ENCODE results near the gene GAB2.

GAB2 gene

DNA sequence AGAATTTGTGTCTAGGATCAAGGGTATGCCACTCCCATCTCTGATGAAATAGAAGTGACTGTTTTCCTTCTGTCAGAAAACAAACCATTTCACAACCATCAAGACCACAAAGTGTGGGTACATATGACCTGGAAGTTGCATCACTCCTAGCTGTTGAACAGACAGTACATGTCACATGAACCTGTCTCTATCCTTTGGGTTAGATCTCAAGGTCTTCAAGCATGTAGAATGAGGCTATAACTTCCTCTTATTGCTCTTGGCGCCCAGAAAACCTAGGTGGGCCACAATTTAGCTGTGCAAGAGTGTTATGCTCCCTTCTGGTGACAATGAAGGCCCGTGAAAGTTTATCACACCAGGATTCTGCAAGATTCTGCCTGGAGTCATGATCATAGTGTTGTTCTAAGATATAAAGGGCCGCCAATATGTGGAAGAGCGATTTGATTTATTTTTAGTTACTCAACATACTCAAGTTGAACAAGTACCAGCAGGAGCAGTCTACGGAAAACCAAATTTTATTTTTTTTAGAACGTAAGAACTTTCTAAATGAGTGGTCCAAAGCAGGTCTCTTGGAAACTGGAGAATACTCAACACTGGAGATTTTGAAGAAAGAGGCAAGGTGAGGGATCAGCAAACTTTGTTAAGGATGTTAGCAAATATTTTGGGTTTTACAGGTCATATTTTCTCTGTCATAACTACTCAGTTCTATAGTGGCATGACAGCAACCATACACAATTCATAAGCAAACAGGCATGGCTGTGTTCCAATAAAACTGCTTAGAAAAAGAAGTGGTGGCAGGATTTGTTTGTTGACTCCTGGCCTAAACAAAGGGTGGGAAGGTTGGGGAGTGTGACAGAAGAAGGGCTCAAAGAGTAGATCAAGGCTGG, 127.1 kb downstream of the GAB2 start:
- Histone ChIP-seq H3K27ac (peak overlapping the region in 1 of 2 donors; percentile 67), H3K4me3 (no peak overlapping the region)
- TF ChIP-seq, protein P1, sequence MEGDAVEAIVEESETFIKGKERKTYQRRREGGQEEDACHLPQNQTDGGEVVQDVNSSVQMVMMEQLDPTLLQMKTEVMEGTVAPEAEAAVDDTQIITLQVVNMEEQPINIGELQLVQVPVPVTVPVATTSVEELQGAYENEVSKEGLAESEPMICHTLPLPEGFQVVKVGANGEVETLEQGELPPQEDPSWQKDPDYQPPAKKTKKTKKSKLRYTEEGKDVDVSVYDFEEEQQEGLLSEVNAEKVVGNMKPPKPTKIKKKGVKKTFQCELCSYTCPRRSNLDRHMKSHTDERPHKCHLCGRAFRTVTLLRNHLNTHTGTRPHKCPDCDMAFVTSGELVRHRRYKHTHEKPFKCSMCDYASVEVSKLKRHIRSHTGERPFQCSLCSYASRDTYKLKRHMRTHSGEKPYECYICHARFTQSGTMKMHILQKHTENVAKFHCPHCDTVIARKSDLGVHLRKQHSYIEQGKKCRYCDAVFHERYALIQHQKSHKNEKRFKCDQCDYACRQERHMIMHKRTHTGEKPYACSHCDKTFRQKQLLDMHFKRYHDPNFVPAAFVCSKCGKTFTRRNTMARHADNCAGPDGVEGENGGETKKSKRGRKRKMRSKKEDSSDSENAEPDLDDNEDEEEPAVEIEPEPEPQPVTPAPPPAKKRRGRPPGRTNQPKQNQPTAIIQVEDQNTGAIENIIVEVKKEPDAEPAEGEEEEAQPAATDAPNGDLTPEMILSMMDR (IDR thresholded peaks at IDR 0.05), result no peak
- no peak for DNase-seq (ENCODE audit: low spot score)

DNA sequence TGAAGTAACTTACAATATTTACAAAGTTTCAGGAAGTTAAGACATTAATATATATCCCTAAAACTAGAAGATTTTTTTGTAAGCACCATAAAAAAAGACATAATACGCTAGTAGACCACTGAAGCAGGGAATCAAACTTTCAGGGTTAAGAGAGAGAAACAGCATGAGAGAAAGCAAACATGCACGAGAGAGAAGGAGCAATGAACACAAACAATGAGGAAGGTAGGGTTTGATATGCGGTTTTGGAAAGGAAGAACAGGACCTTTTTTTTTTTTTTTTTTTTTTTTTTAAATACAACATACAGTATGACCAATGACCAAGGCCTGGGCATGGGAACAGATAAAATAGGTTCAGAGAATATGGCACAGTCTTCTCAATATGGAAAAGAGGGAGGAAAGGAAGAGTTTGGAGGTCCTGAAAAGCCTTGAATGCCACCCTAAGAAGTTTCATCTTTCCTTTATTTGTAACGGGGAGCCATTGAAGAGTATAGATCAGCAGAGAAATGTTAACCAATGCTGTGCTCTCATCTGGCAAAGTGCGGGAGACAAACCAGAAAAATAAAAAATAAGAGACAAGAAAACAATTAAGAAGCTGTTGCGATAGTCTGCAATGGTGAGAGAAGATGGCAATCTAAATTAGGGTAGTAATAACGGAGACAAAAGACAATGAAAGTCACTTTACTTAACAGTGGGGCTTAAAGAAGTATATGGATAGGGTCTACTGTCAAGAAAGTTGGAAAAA, 127.9 kb downstream of the GAB2 start:
- no peak for DNase-seq (ENCODE audit: low spot score)
- TF ChIP-seq, protein P1 (IDR thresholded peaks at IDR 0.05), result no peak
- H3K27ac ChIP-seq, result no peak overlapping the region

DNA sequence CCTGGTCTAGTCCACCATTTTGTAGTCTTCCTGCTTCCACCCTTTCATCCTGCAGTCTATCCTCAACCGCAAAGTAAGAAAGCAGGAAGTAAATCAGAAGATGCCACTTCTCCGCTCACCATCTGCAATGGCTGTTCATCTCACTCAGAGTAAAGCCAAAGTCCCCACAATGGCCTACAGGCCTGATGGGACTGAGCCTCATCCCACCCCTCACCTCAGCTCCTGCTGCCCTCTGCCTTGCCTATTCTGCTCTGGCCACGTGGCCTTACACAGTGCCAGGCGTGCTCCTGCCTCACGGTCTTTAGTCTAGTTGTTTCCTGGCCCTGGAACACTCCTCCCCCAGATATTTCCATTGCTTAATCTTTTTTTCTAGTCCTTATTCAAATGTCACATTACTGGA, 133.4 kb downstream of the GAB2 start:
- no peak overlapping the region for H3K4me3 ChIP-seq
- TF ChIP-seq, protein P1 (IDR thresholded peaks at IDR 0.05), result no peak
- DNase-seq (ENCODE audit: low spot score), result no peak
- no peak overlapping the region for H3K27ac ChIP-seq

More for the DNA sequence above, 127.9 kb downstream of the GAB2 start:
- H3K4me3 ChIP-seq, result no peak overlapping the region

DNA sequence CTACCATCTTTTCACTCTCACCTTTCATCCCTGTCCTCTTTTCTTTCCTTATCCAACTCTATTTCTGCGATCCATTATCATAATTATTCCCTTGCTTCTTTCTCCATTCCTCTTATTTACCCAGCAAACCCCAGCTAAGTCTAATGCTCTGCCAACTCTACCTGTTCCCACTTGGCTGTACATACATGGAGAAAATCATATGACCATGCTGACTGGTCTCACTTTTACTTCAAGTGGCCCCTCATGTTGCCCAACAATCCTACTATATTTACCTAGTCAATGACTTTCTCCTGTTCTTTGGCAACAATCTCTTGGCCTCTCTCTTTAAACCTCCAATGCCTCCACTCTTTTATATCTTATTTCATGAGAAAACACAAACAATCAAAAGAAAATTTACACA, 134.8 kb downstream of the GAB2 start:
- no peak for DNase-seq (ENCODE audit: low spot score)
- H3K4me3 ChIP-seq, result no peak overlapping the region
- TF ChIP-seq, protein P1 (IDR thresholded peaks at IDR 0.05), result no peak
- no peak overlapping the region for H3K27ac ChIP-seq

DNA sequence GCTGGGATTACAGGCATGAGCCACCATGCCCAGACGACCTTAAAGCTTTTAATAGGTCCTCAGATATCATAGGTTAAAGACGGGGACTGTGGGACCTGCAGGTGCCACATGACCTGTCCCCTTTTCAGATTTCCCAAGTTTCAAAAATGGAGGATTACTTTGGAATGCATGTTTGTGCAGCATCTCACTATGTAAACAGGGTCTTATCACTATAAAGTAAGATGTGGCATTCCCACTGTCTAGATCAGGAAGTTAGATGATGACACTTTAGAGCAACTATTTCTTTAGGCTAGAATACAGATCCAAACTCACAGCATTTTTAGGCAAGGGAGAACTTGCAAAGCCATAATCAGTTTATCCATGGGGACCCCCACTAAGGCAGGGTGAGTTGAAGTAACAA, 136.1 kb downstream of the GAB2 start:
- DNase-seq (ENCODE audit: low spot score), result no peak
- no peak overlapping the region for H3K4me3 ChIP-seq
- no peak overlapping the region for H3K27ac ChIP-seq
- TF ChIP-seq, protein P1 (IDR thresholded peaks at IDR 0.05), result no peak

DNA sequence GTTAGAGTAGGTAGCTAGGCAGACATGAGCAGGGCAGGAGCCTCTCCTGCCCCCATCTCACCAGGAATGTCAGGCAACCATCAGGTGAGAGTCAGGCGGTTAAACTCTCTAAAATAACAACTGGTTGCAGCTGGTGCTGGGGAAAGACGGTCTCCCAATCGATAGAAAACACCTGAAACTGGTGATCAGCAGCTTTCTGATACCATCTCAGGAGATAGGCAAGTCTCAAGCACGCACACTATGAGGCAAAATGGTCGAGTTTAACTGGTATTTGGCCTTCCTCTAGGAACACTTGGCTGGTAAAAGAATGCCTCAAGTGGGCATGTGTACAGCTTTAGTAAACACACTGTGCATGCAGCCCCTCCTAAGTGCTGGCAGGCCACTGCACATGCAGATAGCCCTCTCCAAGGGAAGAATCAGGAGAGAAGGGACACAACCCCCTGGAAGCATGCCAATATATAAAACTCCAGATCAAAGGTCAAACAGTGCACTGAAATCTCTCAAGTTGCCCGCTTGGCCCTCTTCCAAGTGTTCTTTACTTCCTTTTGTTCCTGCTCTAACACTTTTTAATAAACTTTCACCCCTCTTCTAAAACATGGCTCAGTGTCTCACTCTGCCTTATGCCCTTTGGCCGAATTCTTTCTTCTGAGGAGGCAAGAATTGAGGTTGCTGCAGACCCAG, 140.2 kb downstream of the GAB2 start:
- TF ChIP-seq, protein P1 (IDR thresholded peaks at IDR 0.05), result no peak
- Histone ChIP-seq H3K4me3 (no peak overlapping the region), H3K27ac (no peak overlapping the region)
- DNase-seq (ENCODE audit: low spot score), result no peak

Data from coronary artery (tissue), 2 donors.